IMR-90 (cell line): Measurements from ENCODE around the gene KRTAP10-9.

ENCODE experiments used
- CEBPB ChIP-seq: IDR thresholded peaks from 2 replicates; pipeline ENCODE4 v1.6.1; 2012; ENCODE audit warnings: low read depth, low read length, improper control_type of control experiment
- CTCF ChIP-seq: conservative IDR thresholded peaks from 2 replicates; pipeline ENCODE4 v1.5.1; 2012; ENCODE audit warnings: mild to moderate bottlenecking, low read depth, low read length, improper control_type of control experiment
- MAFK ChIP-seq: IDR thresholded peaks from 2 replicates; pipeline ENCODE4 v1.6.1; 2012; ENCODE audit warnings: low read depth, low read length, improper control_type of control experiment
- MXI1 ChIP-seq: IDR thresholded peaks from 2 replicates; pipeline ENCODE4 v1.6.1; 2012; ENCODE audit warnings: low read depth, mild to moderate bottlenecking, low read length, moderate library complexity, borderline replicate concordance
- NFE2L2 ChIP-seq: fragments of 150-350 bp; IDR thresholded peaks from 2 replicates; pipeline ENCODE4 v1.6.1; 2016; ENCODE audit warnings: low read depth, mild to moderate bottlenecking, low read length
- POLR2A ChIP-seq: IDR thresholded peaks from 2 replicates; pipeline ENCODE4 v1.6.1; 2012; ENCODE audit warnings: mild to moderate bottlenecking, low read depth, low read length
- SMC3 ChIP-seq: fragments of 150-350 bp; IDR thresholded peaks from 2 replicates; pipeline ENCODE4 v1.6.1; 2016; ENCODE audit warnings: low read depth, mild to moderate bottlenecking, antibody characterized with exemption, low read length, moderate library complexity
- USF2 ChIP-seq: fragments of 150-350 bp; IDR thresholded peaks from 2 replicates; pipeline ENCODE4 v1.6.1; 2017; ENCODE audit warnings: mild to moderate bottlenecking, antibody characterized with exemption, low read length, low read depth

GRCh38 chr21:44593598-44594405 is 33.1 kb upstream of the KRTAP10-9 start:
- TF ChIP-seq CTCF, result no peak
- TF ChIP-seq SMC3, result no peak
- TF ChIP-seq USF2, result no peak
- no peak for TF ChIP-seq CEBPB
- TF ChIP-seq POLR2A, result no peak
- no peak for TF ChIP-seq MXI1
- TF ChIP-seq NFE2L2, result no peak
- no peak for TF ChIP-seq MAFK
